ENCODE results near the gene NEGR1. TPM values are rescaled to one million over a fixed set of nuclear protein-coding genes. Genes with fewer than 3 reads are reported as not detected.

NEGR1 gene
- total RNA-seq, 1 experiment from 2014 or later, result 0.05 TPM

- ChIA-PET CTCF (no interaction called here), RAD21 (ENCODE audit: low non-redundant PET in 1 of 2, low total read pairs in 2 of 2, uncharacterized antibody in 2 of 2, unreplicated experiment in 2 of 2) (no interaction called here), POLR2A (no interaction called here)
- DNase-seq (ENCODE audit: low read depth, low spot score), result no peak
- TF ChIP-seq POLR2AphosphoS5 (IDR thresholded peaks at IDR 0.05; ENCODE audit: low read depth, low read length), result no peak
- TF ChIP-seq EZH2 (IDR thresholded peaks at IDR 0.05), result no peak
- no peak for TF ChIP-seq TCF7L2 (IDR thresholded peaks at IDR 0.05; ENCODE audit: borderline replicate concordance, extremely low read depth, insufficient read depth, insufficient read length)
- TF ChIP-seq ATF3 (IDR thresholded peaks at IDR 0.05), result no peak
- intact Hi-C loops (cut with micrococcal nuclease), result no loop called here
- no peaks in the 10 kb centered on the region for H3K4me1 ChIP-seq (ENCODE audit: control insufficient read depth in 1 of 2, insufficient read depth in 2 of 2, low read length in 2 of 2)
- H3K9me3 ChIP-seq (ENCODE audit: control insufficient read depth in 1 of 2, insufficient read depth in 1 of 2, low read depth in 1 of 2, low read length in 2 of 2), result peaks cover 3 to 22% of the 10 kb centered on the region in 2 experiments; a peak in 2 of 4 replicates
- H3K36me3 ChIP-seq (ENCODE audit: control insufficient read depth in 1 of 2, insufficient read depth in 2 of 2, low read length in 2 of 2), result no peaks in the 10 kb centered on the region
- H3K79me2 ChIP-seq (ENCODE audit: insufficient read depth, low read length), result no peaks in the 10 kb centered on the region
- no peak overlapping the region for H3K9ac ChIP-seq (ENCODE audit: low read length)
- no peak for ATAC-seq
- no peak overlapping the region for H2AFZ ChIP-seq (ENCODE audit: low read depth, low read length, poor library complexity, severe bottlenecking)
- BruUV-seq (replicated peaks), result no TSS peak
- no peak overlapping the region for H3K4me3 ChIP-seq (replicated peaks in 1 of 2; ENCODE audit: low read depth in 1 of 2, low read length in 2 of 2)
- no peak overlapping the region for H3K27ac ChIP-seq (ENCODE audit: low read depth, low read length)
- no peaks in the 10 kb centered on the region for H3K9me2 ChIP-seq (ENCODE audit: insufficient read depth)
- H3K27me3 ChIP-seq (ENCODE audit: insufficient read depth, low read length), result no peaks in the 10 kb centered on the region
- H4K20me1 ChIP-seq (ENCODE audit: insufficient read depth), result no peaks in the 10 kb centered on the region
- no peak overlapping the region for H3K4me2 ChIP-seq (ENCODE audit: low read length)
Observed at GRCh38 chr1:71656902-71657301, 625.4 kb downstream of the NEGR1 start.

GRCh38 chr1:71655604-71656003 is 626.7 kb downstream of the NEGR1 start:
- Histone ChIP-seq H3K79me2 (ENCODE audit: insufficient read depth, low read length) (no peaks in the 10 kb centered on the region), H2AFZ (ENCODE audit: low read depth, low read length, poor library complexity, severe bottlenecking) (no peak overlapping the region), H3K4me3 (replicated peaks in 1 of 2; ENCODE audit: low read depth in 1 of 2, low read length in 2 of 2) (no peak overlapping the region), H4K20me1 (ENCODE audit: insufficient read depth) (no peaks in the 10 kb centered on the region), H3K9me2 (ENCODE audit: insufficient read depth) (no peaks in the 10 kb centered on the region), H3K4me2 (ENCODE audit: low read length) (no peak overlapping the region), H3K27ac (ENCODE audit: low read depth, low read length) (no peak overlapping the region), H3K9me3 (ENCODE audit: control insufficient read depth in 1 of 2, insufficient read depth in 1 of 2, low read depth in 1 of 2, low read length in 2 of 2) (peaks cover 3 to 14% of the 10 kb centered on the region in 2 experiments; a peak in 2 of 4 replicates), H3K36me3 (ENCODE audit: control insufficient read depth in 1 of 2, insufficient read depth in 2 of 2, low read length in 2 of 2) (no peaks in the 10 kb centered on the region), H3K9ac (ENCODE audit: low read length) (no peak overlapping the region), H3K27me3 (ENCODE audit: insufficient read depth, low read length) (no peaks in the 10 kb centered on the region), H3K4me1 (ENCODE audit: control insufficient read depth in 1 of 2, insufficient read depth in 2 of 2, low read length in 2 of 2) (no peaks in the 10 kb centered on the region)
- ChIA-PET POLR2A (no interaction called here), CTCF (no interaction called here), RAD21 (ENCODE audit: low non-redundant PET in 1 of 2, low total read pairs in 2 of 2, uncharacterized antibody in 2 of 2, unreplicated experiment in 2 of 2) (no interaction called here)
- ATAC-seq (no peak), DNase-seq (ENCODE audit: low read depth, low spot score) (no peak)
- BruUV-seq (replicated peaks), result no TSS peak
- intact Hi-C loops (cut with micrococcal nuclease), result no loop called here
- TF ChIP-seq ZBTB33 (IDR thresholded peaks at IDR 0.05; ENCODE audit: extremely low read depth, insufficient replicate concordance, low read length), result no peak
- no peak for TF ChIP-seq EZH2 (IDR thresholded peaks at IDR 0.05)
- TF ChIP-seq JUND (IDR thresholded peaks at IDR 0.05), result no peak
- no peak for TF ChIP-seq SP1 (IDR thresholded peaks at IDR 0.05; ENCODE audit: low read depth)
- TF ChIP-seq EZH2phosphoT487 (IDR thresholded peaks at IDR 0.05; ENCODE audit: borderline replicate concordance), result no peak
- no peak for TF ChIP-seq CBX3 (IDR thresholded peaks at IDR 0.05; ENCODE audit: low read depth)
- TF ChIP-seq REST (IDR thresholded peaks at IDR 0.05; ENCODE audit: low read depth), result no peak
- no peak for TF ChIP-seq CTCF (IDR thresholded peaks at IDR 0.05 in 2 of 3, conservative IDR thresholded peaks at IDR 0.05 in 1 of 3; ENCODE audit: borderline replicate concordance in 1 of 3, insufficient read depth in 1 of 3, low read depth in 2 of 3, low read length in 2 of 3)
- TF ChIP-seq ZFX (IDR thresholded peaks at IDR 0.05), result no peak
- TF ChIP-seq MAX (IDR thresholded peaks at IDR 0.05), result no peak
